Measurements from ENCODE around the gene KCNQ1.

KCNQ1 gene

DNA sequence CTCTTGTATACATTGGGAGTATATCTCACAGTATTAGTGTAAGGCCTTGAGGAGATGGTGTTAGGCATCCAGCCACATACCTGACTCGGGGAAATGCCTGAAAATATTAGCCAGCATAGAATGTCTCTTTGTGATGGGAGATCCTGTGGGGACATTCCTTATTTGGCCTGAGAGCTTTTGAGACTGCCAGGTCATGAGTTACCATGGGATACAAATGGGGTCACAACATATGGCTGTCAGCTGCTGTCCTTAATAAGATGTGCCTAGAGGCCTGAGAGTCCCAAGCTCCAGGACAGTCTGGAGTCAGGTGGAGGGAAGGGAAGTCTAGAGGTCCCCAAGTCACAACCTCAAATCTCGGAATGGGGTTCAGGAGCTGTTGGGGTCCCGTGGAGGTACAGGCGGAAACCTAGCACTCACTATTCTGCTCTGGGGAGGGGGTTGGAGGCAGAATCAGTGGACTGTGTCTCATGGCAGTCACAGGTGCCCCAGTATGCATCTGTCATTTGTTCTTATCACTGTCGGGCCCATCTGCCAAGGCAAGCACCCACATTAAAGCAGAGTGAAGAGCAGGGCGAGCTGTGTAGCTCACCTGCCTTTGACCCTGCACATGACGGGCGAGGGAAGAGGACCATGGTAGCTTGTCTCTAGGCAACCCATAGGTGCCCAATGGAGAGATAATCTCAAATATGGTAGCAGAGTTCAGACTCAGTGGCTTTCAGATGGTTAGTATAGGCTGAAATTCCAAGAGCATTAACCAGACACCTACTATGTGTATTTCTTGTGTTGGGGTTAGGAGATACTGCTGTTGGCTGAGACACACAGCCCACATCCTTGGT is 225.0 kb downstream of the KCNQ1 start:
- no peak for DNase-seq

DNA sequence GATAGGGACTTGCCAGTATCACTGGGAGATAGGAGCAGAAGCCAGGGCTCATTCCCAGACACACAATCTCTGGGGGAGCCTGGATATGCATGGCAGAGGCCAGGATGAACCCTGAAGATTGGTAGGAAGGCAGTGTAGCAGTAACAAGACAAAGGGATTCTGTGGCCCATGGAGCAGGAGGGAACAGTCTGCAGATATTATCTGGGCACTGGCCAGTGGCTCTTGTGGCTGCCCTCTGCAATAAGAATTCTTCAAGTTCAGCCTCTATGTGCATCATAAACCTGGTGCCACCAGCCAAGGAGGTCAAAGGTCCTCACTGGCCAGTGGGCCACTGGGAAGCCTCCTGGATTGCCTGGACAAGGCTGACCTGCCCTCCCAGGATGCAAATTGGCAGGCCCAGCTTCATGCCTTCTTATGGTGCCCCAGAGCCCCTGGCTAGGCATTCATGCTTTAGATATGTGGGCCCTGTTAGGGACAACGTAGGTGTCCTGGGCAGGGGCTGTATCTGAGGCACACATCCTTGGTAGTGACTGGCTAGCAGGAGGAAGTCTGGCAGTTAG is 225.8 kb downstream of the KCNQ1 start:
- DNase-seq, result no peak

DNA sequence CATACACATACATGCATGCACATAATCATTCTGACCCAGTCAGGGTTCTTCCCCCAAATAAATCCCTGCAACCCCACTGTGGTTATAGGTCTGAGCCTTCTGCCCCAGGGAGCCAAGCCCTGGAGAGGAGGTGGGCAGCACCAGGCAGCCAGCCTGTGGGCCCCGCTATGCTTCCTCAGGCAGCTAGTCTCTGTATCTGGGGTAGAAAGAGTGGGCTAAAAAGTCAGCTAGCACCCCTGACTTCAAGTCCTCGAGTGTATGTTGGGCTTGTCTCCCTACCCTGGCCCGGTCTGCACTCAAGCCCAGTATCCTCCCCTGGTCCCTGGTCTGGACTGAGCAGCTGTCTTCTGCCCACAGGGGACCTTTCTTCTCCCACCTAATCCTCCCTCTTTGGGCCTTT is 226.9 kb downstream of the KCNQ1 start:
- DNase-seq, result no peak

DNA sequence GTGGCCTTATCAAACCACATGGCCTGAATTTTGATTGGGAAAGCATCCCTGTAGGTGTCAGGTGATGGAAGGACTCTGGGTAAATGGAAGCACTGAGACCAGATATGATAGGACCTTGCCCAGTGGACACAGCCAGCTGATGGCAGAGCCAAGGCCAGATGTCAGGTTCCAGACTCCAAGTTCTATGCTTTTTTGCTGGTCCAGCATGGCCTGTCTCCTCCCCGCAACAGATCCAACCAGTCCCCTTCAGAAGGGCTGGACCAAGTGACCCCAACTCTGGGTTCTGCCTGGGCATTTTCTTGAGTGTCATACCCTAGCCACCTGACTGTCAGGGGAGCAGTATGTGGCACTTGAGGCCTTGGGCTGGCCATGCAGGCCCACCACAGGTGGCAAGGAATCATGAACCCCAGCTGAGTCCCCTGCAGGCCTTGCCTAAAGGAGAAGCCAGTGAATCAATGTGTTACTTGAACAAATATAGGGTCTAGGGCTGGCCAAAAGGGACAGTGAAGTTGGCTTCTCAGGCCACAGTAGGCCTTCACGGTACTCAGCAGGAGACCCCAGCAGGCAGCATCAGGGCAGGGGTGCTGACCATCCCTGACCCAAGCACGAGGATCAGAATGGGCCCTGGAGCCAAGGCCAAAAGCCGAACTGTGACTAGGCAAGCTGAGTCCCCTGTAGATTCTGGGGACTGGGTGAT is 227.9 kb downstream of the KCNQ1 start:
- DNase-seq, result peak; percentile 47

DNA sequence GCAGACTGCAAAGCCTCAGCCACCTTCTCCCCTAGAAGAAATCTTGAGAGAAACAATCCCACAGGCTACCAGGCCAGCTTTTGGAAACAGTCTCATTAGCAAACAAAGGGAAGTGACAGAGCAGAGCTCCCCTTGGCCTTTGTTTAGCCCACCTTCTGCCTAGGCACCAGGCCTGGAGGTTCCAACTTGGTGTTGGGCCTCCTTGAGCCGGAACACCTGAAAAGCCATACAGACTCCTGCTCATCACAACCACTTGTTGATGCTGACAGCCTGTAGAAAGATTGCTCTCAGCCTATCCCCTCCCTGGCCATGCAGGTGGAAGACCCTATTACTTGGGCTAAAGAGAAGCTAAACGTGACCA is 228.4 kb downstream of the KCNQ1 start:
- DNase-seq, result no peak

DNA sequence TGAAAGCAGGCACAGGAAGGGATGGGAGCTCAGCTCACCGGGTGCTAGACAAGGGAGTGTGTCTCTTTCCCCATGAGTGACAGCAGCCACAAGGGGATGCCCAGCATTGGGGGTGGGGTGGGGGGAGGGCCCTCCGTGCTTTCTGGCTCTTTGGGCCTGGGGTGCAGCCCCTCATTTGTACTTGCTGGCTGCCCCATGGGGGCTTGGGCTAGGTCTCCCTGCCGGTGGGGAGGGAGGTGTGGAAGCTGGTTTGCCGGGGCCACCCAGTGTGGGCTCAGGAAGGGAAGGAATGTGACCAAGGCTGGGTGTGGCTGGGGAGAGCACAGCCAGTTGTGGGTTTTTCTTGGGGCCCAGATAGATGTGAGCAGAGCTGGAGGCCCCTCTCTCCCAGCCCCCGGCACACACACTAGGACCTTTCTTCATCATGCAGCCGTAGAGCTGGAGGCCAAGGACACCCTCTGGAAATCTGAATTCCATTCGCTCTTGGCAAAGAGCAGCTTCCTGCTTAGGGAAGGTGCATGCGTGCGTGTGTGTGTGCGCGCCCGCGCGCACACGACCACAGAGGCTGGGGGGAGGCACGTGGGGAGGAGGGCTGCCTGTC is 229.2 kb downstream of the KCNQ1 start:
- DNase-seq, result no peak

DNA sequence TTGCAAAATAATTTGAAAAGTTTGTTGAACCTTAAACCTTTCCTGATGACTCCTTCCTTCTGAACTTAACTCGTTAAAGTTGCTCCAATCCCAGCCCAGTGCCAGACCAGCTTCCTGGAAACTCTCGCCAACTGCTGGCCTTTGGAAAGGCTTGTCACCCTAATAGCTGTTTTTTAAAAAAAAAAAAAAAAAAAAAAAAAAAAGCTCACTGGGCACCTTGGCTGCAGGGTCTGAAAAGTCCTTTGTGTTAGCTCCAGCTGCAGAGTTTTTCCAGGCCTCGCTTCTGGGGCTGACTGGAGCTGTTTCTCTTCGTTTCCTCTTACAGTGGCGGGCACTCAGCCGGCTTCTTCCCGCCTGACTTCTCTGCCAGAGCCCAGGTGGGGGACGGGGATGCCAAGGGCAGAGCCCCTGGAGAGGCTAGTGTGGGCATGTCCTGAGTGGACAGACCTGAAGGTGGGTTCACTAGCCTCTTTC is 229.9 kb downstream of the KCNQ1 start:
- no peak for DNase-seq

DNA sequence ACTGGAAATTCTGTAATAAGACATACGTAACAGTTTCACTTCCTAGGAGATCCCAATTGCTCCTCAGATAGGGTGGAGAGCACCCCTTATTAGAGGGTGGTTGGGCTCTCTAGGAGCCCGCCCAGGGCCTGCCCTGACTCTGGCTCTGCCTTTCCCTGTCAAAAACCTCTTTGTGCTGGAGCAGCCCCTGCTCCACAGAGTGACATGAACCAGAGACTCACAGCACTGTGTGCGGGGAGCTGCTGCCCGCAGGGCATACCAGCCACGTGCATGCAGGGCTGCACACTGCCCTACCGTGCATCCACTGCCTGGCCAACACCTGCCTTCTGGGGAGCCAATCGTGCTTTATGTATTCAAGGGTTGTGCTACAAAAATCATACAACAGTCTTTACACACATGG is 230.7 kb downstream of the KCNQ1 start:
- peak; percentile 23 for DNase-seq

DNA sequence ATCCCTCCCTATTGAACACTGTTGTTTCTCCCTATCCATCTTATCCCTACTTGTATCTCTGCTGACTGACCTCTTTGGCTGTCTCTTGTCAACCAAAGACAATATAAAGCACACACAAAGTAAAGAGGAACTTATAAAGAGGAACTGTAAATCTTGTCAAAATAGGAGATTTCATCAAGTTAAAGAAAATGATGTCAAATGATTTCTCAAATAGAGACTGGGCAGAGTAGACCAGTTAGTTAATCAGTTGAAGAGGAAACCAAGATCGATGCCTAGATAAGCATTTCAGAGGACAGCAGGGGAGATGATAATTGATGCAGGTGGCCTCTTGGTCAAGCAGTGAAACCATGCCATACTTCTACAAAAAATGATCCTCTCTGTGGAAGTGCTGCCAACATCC is 232.3 kb downstream of the KCNQ1 start:
- DNase-seq, result no peak

DNA sequence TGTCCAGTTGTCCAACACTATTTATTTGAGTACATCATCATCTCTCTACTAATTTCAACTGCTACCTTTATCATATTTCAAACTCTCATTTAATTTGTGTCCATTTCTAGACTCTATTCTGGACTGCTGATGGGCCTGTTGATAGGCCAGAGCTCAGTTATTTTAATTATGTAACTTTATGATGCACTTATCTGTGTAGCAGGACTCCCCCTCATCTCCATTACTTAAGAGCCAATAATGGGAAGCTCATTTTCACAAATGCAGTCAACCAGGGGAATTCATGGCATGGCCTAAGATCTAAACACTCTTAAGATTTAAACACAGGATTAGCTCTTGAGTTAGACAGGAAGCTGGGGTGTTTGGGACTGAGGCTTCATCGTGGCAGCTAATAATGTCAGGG is 233.6 kb downstream of the KCNQ1 start:
- no peak for DNase-seq

DNA sequence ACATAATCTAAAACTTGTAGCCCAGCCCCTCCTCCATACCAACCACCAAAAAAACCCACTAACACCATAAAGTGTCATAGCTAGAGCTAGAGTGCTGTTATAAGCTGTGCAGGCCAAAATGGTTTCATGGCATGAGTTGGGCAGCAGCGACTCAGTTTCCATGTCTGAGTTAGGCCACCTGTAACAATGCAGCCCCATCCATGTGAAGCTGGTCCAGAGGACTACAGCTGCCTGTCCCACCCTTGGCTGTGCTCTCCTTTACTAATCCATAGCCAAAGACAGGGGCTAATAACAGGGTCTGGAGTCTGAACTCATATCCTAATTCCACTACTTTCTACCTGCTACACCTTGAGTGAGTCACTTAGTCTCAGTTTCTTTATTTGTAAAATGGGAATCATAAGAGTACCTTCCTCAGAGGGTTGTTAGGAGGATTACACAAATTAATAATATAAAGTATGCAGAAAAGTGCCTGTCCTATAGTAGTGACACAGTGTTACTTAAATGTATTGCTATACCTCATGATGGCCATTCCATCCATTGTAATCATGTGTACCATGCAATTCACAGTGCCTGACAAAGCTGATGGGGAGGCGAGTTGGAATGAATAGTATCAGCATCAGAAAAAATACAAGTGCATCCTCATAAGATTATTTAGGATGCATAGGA is 234.3 kb downstream of the KCNQ1 start:
- no peak for DNase-seq

DNA sequence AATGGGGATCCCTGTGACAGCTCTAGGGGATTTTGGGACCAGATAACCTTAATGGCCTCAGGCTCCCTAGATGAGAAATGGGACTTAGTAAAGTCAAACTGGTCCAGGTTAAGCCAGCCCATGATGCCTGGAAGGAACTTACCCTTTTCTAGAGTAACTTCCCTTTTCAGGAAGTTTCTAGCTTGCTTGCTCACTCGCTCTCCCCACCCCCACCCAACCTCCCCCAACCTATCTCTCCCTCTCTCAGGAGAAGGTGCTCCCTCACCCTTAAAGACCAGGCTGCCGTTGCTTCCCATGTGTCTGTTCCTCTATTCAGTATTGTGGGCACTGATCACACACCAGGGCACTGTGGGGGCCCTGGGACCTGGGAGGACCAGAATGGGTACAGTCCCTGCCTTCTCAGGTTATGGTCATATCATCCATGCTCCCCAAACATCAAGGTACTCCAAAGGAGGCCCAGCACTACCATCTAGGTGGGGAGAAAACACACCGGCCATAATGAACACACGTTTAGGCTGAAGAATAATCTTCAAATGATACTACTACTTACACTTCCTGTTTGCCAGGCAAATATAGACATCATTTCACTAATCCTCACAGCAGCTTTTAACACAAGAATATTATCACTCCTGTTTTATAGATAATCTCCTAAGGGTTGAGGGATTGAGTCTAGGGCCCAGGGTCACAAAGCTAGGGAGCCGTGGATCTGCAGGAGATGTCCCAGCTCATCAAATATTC is 236.8 kb downstream of the KCNQ1 start:
- no peak for DNase-seq

DNA sequence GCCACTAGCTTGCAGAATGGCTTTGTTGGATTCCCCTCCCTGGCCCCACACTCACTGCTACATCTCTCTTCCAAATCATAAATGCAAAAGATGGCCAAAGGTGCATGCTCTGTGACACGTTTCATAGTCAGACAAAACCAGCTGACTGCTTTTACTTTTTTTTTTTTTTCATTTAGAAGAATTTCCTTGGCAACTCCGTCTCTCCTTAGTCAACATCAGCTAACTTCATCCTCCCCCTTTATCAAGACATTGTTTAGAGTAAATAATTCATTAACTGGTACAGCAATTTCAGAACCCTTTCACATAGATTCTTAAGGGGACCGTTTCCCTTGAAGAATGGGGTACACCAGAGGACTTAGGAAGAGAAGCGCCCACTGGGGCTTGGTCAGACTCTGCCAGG is 239.0 kb downstream of the KCNQ1 start:
- DNase-seq, result no peak

DNA sequence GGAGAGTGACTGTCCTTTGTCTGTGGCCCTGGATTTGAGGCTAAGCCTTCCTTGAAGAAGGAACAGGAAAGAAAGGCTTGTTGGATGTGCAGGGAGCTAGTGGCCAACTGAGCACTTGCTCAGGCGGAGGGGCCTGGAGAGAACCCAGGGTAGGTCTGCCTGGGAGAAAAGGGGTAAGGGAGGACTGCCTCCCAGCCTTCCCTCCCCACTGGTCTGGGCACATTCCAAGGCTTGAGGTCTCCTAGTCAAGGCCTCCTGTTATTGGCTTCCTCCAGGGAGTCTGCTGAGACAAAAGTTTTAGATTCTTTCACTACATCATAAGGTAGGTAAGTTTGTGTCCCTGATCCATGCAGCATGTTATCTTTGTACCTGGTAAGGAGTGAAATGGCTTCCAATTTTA is 239.8 kb downstream of the KCNQ1 start:
- no peak for DNase-seq

DNA sequence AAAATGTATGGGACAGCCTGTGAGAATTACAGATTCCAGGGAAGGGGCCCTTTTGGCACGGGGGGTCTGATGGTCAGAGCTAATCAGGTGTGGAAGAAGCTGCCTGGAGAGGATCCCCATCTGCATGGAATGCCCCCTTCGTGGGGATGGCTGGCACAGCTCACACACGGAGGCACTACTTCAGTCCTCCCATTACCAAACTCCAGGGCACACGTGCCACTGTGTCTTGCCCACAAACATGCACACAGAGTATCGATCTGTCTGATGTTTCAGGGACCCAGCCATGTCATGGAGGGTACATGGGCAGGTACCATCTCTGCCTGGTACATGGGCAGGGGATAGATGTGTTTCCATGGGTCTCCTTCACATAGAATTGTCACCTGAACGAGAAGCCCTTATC is 240.2 kb downstream of the KCNQ1 start:
- DNase-seq, result no peak

DNA sequence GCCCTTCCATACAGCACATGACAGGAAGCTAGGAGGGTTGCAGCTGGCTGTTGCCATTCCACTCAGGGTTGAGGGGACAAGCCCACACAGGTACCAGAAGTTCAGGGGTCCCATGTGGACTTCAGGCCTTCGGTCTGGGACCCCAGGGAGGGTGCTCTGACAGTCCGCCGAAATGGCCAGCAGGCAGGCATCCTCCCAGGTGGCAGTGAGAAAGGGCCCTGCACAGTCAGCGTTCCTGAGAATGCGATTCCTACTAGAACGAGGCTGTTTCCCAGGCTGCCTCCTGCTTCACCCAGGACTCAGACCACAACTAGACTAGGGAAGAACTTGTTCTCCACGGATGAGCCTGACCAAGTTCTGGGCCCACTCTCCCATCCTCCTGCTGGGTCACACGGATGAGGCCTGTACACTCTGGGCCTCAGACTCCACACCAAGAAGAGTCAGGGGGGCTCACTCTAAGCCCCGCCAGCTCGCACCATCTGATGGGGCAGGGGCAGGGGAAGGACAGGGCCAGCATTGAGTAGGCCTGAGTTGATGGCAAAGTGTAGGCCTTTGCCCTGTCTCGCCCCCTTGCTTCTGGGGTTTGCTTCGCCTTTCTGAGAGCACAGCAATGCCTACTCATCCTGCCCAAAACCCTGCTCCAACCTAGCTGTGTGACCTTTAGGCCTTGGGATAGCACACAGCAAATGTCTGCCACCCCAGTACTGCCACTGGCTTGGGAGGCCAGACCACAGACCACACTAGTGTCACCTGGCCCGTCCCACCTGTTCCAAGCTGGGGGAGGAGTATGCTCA is 241.0 kb downstream of the KCNQ1 start:
- no peak for DNase-seq

DNA sequence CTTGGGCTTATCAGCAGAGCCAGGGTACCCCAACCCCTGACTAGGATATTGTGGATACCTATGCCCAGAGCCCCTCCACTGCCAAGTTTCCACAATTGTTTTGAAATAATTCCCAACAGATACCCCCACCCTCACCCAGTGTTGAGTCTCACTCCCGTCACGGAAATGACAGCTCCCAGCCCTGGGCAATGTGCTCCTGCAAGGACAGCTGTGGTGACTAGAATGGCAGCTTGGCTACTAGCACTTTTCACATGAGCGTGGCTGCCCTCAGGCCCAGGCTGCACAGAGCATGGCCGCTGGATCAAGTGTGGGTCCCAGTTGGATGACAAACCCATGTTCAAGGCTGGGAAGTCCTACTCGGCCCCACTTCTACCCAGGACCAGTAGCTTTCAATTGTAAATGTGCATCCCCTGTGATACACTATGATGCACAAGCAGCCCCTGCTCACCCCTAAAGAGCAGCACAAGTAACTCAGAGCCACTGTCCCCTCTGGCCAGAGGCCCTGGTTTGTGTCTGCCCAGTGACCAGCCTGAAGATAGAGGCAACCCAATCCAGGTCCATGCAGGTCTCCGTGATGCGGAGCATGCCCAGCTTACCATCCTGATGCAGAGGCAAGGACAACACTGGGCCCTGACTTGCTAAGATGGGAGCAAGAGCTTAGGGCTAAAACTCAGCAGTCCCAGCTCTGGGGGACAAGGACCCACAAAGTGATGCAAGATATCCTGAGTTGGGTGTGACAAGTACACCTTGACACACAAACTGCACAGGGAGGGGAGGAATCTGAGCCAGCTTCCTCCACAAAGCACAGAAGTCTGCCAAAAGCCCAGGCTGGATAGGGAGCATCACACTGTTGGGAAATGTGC is 241.8 kb downstream of the KCNQ1 start:
- no peak for DNase-seq

DNA sequence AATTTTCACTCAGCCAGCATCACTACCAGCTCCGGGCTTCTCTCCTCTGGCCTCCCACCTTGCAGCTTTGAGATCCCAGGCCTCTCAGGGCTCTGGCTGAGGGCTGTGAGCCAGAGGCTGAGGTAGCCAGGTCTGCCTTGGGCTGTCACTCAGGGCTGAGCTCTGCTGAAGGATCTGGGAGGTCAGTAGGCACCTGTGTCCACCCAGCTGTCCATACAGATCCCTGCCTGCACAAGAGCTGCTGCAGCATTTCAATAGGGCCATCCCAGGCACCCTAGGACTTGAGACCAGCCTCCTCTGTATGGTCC is 242.4 kb downstream of the KCNQ1 start:
- DNase-seq, result no peak

DNA sequence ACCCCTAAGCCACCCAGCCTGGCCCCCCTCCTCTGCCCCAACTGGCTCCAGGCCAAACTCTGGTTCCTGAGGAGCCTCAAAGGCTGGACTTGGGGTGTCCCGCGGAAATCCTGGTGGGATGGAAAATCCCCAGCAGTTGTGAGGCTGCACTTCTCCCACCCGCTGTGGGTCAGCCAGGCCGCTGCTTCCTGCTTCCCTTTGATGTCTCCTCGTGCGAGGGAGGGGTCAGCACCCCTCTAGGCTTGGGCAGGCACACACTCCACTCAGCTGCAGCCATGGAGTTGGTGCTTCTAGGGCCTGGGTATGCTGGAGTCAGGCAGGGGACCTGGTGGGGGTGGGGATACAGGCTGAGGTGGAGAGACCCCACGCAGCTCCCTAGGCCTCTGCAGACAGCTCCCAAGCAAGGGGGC is 243.0 kb downstream of the KCNQ1 start:
- DNase-seq, result no peak

DNA sequence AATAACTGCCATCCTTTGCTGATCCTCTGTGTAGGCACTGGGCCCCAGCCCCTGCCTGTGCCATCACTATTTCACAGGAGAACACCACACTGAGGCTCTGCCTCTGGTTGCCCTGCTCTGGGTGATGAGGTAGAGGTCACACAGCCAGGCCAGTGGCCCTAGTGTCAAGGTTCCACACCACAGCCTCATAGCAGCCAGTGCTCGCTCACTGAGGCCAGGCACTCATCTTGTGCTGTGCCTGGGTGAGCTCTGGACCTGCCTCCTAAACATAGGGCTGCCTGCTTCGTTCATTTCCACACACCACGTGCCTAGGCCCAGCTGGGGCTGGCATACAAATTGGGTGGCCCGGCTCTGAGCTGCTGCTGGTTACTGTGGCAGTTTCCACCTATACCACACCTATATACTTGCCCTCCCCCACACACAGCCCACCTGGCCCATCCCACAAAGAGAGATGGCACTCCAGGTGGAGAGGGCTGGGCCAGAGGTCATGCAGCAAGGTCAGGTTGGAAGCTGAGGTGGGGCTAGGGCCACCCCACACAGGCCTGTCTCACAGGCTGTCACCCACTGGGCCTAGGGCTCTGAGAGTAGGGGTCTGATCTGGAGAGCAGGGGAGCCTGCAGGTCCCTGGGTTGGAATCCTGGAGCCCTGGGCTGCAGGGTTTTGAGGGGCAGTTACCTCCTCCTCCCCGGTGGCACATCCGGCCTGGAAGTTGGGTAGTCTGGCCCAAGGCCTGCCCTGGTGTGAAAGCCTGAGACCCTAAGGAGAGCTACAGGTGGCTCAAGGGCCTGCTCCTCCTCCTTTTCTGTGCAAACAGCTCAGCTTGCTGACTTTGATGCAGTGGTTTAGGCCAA is 243.8 kb downstream of the KCNQ1 start:
- no peak for DNase-seq

Measured in activated CD8-positive, alpha-beta memory T cell treated with anti-CD3 and anti-CD28 coated beads, Interleukin-2, amount 50 U/mL, for 48 hours (primary cell).